Osteoblast (primary cell): ENCODE results near the gene SLC25A43. TPM values are rescaled to one million over a fixed set of nuclear protein-coding genes. Genes with fewer than 3 reads are reported as not detected.
A peak's percentile ranks its signal among the peaks of the same experiment; 100 is the strongest.

ENCODE experiments used
- DNase-seq: peaks from one replicate; pipeline ENCODE4 v3.0.0; 2011; ENCODE audit warnings: low spot score, mixed read lengths; ENCODE audit not compliant: insufficient read length; ENCODE audit errors: missing footprints
- H2AFZ ChIP-seq: 2 replicates; pipeline ENCODE4 v1.6.0; 2011; ENCODE audit warnings: mild to moderate bottlenecking, low read length
- H3K27ac ChIP-seq: 2 replicates; pipeline ENCODE4 v1.5.1; 2011; ENCODE audit warnings: mild to moderate bottlenecking, low read depth, low read length, moderate library complexity
- H3K27me3 ChIP-seq: 2 replicates; pipeline ENCODE4 v1.6.0; 2012; ENCODE audit warnings: mild to moderate bottlenecking, control low read depth, inconsistent platforms, low read length, moderate library complexity; ENCODE audit not compliant: insufficient read depth
- H3K36me3 ChIP-seq: 2 replicates; pipeline ENCODE4 v1.5.1; 2011; ENCODE audit warnings: mild to moderate bottlenecking, low read length, control low read depth, moderate library complexity; ENCODE audit not compliant: insufficient read depth
- H3K4me1 ChIP-seq: 2 replicates; pipeline ENCODE4 v1.5.1; 2011; ENCODE audit warnings: mild to moderate bottlenecking, low read length, control low read depth, moderate library complexity; ENCODE audit not compliant: insufficient read depth
- H3K4me2 ChIP-seq: 2 replicates; pipeline ENCODE4 v1.6.0; 2011; ENCODE audit warnings: mild to moderate bottlenecking, low read length; ENCODE audit not compliant: insufficient read depth
- H3K4me3 ChIP-seq: fragments of 200-600 bp; sonication (generic); 3 replicates; pipeline ENCODE4 v1.5.1; 2012; ENCODE audit warnings: mild to moderate bottlenecking, low read length, inconsistent platforms; ENCODE audit not compliant: insufficient read depth
- H3K79me2 ChIP-seq: 2 replicates; pipeline ENCODE4 v1.6.0; 2012; ENCODE audit warnings: mild to moderate bottlenecking, low read length, control low read depth, inconsistent platforms; ENCODE audit not compliant: insufficient read depth
- H3K9me3 ChIP-seq: 2 replicates; pipeline ENCODE4 v1.5.1; 2011; ENCODE audit warnings: low read depth, low read length, control low read depth
- H4K20me1 ChIP-seq: 2 replicates; pipeline ENCODE4 v1.6.0; 2012; ENCODE audit warnings: mild to moderate bottlenecking, low read length, control low read depth; ENCODE audit not compliant: insufficient read depth
- total RNA-seq: library from RNA; depleted of rRNA; stranded (reverse); fragments of >200 nt; gene quantifications from 2 replicates; pipeline ENCODE4 v1.2.3, GENCODE V29; 2012
- TF ChIP-seq, protein P1 (sequence below): IDR thresholded peaks from 2 replicates; pipeline ENCODE4 v1.5.1; 2011; ENCODE audit warnings: mild to moderate bottlenecking, low read depth, low read length, moderate library complexity; ENCODE audit errors: extremely low read depth

The SLC25A43 gene
- total RNA-seq, 1 donor = 23.5 TPM

DNA sequence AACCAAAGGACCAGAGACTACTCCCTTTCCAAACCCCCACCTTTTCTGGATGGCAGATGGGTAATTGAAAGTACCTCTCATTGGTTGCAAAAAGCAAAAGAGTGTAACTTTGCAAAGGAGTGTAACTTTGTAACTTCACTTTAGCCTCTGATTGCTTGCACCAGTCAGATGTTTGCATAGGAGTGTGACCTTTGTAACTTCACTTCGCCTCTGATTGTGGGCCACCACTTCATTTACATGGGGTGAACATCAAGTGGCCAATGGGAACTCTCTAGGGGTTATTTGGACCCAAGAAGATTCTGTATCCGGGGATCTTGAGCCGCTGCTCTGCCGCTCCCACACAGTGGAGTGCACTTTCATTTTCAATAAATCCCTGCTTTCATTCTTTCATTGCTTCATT, 9.9 kb upstream of the SLC25A43 start:
- no peaks in the 10 kb centered on the region for H3K79me2 ChIP-seq
- no peak overlapping the region for H3K27ac ChIP-seq
- DNase-seq = no peak
- H4K20me1 ChIP-seq = no peaks in the 10 kb centered on the region
- H3K4me2 ChIP-seq = peak overlapping the region; percentile 27
- no peaks in the 10 kb centered on the region for H3K9me3 ChIP-seq
- no peaks in the 10 kb centered on the region for H3K4me1 ChIP-seq
- TF ChIP-seq, protein P1, sequence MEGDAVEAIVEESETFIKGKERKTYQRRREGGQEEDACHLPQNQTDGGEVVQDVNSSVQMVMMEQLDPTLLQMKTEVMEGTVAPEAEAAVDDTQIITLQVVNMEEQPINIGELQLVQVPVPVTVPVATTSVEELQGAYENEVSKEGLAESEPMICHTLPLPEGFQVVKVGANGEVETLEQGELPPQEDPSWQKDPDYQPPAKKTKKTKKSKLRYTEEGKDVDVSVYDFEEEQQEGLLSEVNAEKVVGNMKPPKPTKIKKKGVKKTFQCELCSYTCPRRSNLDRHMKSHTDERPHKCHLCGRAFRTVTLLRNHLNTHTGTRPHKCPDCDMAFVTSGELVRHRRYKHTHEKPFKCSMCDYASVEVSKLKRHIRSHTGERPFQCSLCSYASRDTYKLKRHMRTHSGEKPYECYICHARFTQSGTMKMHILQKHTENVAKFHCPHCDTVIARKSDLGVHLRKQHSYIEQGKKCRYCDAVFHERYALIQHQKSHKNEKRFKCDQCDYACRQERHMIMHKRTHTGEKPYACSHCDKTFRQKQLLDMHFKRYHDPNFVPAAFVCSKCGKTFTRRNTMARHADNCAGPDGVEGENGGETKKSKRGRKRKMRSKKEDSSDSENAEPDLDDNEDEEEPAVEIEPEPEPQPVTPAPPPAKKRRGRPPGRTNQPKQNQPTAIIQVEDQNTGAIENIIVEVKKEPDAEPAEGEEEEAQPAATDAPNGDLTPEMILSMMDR = no peak
- peak overlapping the region; percentile 26 for H3K4me3 ChIP-seq
- H2AFZ ChIP-seq = peak overlapping the region; percentile 13
- H3K36me3 ChIP-seq = no peaks in the 10 kb centered on the region
- H3K27me3 ChIP-seq = no peaks in the 10 kb centered on the region

DNA sequence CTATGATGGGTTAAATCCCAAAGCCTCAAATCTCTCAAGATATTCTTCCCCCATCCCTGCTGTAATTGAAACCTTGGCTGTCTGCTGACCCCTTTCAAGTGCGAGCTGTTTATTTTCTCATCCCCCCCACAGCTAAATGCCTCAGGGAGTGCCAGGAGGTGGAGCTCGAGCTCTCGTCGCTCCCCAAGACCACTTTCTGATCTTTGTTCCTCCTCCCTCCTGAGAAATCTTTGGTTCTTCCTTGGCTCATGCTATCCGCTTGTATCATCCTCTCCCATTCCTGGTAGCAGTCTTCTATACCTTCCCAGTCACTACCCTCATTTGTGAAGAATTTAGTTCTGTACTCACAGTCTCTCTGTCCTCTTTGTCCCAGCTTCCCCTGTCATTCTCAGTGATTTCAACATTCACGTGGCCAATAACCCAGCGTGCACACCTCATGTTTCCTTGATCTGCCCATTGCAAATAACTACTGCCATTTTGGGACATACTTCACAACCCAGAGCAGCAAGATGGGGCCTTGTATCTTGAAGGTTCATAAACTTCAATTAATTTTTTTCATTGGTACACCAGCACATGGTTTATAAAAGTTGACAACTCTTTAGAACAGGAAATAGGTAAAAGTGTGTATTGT, 9.2 kb upstream of the SLC25A43 start:
- DNase-seq = no peak
- Histone ChIP-seq H3K36me3 (no peaks in the 10 kb centered on the region), H3K9me3 (no peaks in the 10 kb centered on the region), H4K20me1 (no peaks in the 10 kb centered on the region), H3K4me1 (no peaks in the 10 kb centered on the region), H3K27me3 (no peaks in the 10 kb centered on the region), H3K27ac (no peak overlapping the region), H3K4me2 (no peak overlapping the region), H3K4me3 (no peak overlapping the region), H3K79me2 (no peaks in the 10 kb centered on the region), H2AFZ (peak overlapping the region; percentile 13)
- TF ChIP-seq, protein P1 = no peak

DNA sequence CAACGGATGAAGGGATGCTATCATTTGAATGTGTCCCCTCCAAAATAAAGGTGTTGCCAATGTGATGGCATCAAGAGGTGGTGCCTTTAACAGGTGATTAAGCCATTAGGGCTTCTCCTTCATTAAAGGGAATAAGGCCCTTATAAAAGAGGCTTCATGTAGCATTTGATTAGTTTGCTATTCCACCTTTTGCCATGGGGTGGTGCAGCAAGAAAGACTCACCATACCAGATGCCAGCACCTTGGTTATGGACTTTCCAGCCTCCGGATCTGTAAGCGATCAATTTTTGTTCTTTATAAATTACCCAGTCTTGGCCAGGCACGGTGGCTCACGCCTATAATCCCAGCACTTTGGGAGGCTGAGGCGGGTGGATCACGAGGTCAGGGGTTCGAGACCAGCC, 7.9 kb upstream of the SLC25A43 start:
- Histone ChIP-seq H3K9me3 (no peaks in the 10 kb centered on the region), H3K79me2 (no peaks in the 10 kb centered on the region), H3K27ac (no peak overlapping the region), H3K4me3 (no peak overlapping the region), H3K4me2 (no peak overlapping the region), H3K36me3 (no peaks in the 10 kb centered on the region), H4K20me1 (no peaks in the 10 kb centered on the region), H3K4me1 (no peaks in the 10 kb centered on the region), H3K27me3 (no peaks in the 10 kb centered on the region), H2AFZ (no peak overlapping the region)
- TF ChIP-seq, protein P1 = peak; percentile 45
- no peak for DNase-seq

DNA sequence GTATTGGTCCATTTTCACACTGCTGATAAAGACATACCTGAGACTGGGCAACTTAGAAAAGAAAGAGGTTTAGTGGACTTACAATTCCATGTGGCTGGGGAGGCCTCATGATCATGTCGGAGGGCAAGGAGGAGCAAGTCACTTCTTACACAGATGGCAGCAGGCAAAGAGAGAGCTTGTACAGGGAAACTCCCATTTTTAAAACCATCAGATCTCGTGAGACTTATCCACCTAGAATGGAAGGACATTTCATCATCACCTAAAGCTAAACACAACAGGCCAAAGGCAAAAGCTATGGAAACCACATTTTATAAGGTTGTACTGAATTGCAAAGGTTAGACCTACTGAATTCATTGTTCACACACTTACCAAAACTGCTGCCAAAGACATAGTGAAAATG, 6.0 kb upstream of the SLC25A43 start:
- H3K27ac ChIP-seq = no peak overlapping the region
- no peaks in the 10 kb centered on the region for H3K36me3 ChIP-seq
- TF ChIP-seq, protein P1 = no peak
- H2AFZ ChIP-seq = no peak overlapping the region
- H3K27me3 ChIP-seq = no peaks in the 10 kb centered on the region
- no peaks in the 10 kb centered on the region for H3K9me3 ChIP-seq
- no peak overlapping the region for H3K4me3 ChIP-seq
- no peaks in the 10 kb centered on the region for H4K20me1 ChIP-seq
- no peaks in the 10 kb centered on the region for H3K79me2 ChIP-seq
- H3K4me1 ChIP-seq = no peaks in the 10 kb centered on the region
- no peak for DNase-seq
- no peak overlapping the region for H3K4me2 ChIP-seq
